Trophoblast cell (in vitro differentiated cells and primary cell): ENCODE results near the gene CXCL5.
A peak's percentile ranks its signal among the peaks of the same experiment; 100 is the strongest.

Experiments
- DNase-seq, 2 donors: peaks; one replicate each; pipeline ENCODE4 v3.0.0-alpha.2; 2016
- H2AFZ ChIP-seq: 2 replicates; pipeline ENCODE4 v1.6.1; 2013; ENCODE audit warnings: low read length, moderate library complexity, mild to moderate bottlenecking; ENCODE audit not compliant: insufficient read depth, poor library complexity
- H2AK5ac ChIP-seq: 2 replicates; pipeline ENCODE4 v1.6.1; 2013; ENCODE audit warnings: mild to moderate bottlenecking, low read length
- H2BK120ac ChIP-seq: 2 replicates; pipeline ENCODE4 v1.6.1; 2013; ENCODE audit warnings: low read length, mild to moderate bottlenecking, moderate library complexity; ENCODE audit not compliant: insufficient read depth, poor library complexity
- H2BK12ac ChIP-seq: 2 replicates; pipeline ENCODE4 v1.6.1; 2013; ENCODE audit warnings: mild to moderate bottlenecking, low read length, moderate library complexity
- H2BK5ac ChIP-seq: 2 replicates; pipeline ENCODE4 v1.6.1; 2013; ENCODE audit warnings: low read length, low read depth, moderate library complexity, mild to moderate bottlenecking; ENCODE audit not compliant: poor library complexity
- H3K14ac ChIP-seq: 2 replicates; pipeline ENCODE4 v1.6.1; 2013; ENCODE audit warnings: mild to moderate bottlenecking, low read length
- H3K18ac ChIP-seq: 2 replicates; pipeline ENCODE4 v1.6.1; 2013; ENCODE audit warnings: mild to moderate bottlenecking, low read length
- H3K23ac ChIP-seq: 2 replicates; pipeline ENCODE4 v1.6.1; 2013; ENCODE audit warnings: low read length
- H3K27ac ChIP-seq: 2 replicates; pipeline ENCODE4 v1.5.1; 2013; ENCODE audit warnings: low read depth, mild to moderate bottlenecking, inconsistent platforms, low read length, moderate library complexity
- H3K27me3 ChIP-seq: 2 replicates; pipeline ENCODE4 v1.6.1; 2013; ENCODE audit warnings: inconsistent platforms, mild to moderate bottlenecking, low read length, moderate library complexity; ENCODE audit not compliant: insufficient read depth
- H3K36me3 ChIP-seq, 2 experiments: 1 replicate in 1 of 2; 2 replicates in 1 of 2; pipeline ENCODE4 v1.6.1; 2013; ENCODE audit warnings: low read length in 2 of 2, mild to moderate bottlenecking in 2 of 2, moderate library complexity in 1 of 2; ENCODE audit not compliant: insufficient read depth in 2 of 2, control insufficient read depth in 1 of 2
- H3K4ac ChIP-seq: 2 replicates; pipeline ENCODE4 v1.6.1; 2013; ENCODE audit warnings: low read depth, mild to moderate bottlenecking, low read length, moderate library complexity
- H3K4me1 ChIP-seq, 2 experiments: 1 replicate in 1 of 2; 2 replicates in 1 of 2; pipeline ENCODE4 v1.6.1; 2013; ENCODE audit warnings: low read length in 2 of 2, mild to moderate bottlenecking in 2 of 2, moderate library complexity in 1 of 2; ENCODE audit not compliant: insufficient read depth in 2 of 2, control insufficient read depth in 1 of 2
- H3K4me2 ChIP-seq: 2 replicates; pipeline ENCODE4 v1.6.1; 2013; ENCODE audit warnings: inconsistent platforms, mild to moderate bottlenecking, low read length, moderate library complexity
- H3K4me3 ChIP-seq: 2 replicates; pipeline ENCODE4 v1.5.1; 2013; ENCODE audit warnings: mild to moderate bottlenecking, low read depth, low read length, inconsistent platforms
- H3K79me1 ChIP-seq: one replicate; pipeline ENCODE4 v1.6.1; 2013; ENCODE audit warnings: low read length
- H3K79me2 ChIP-seq: 2 replicates; pipeline ENCODE4 v1.6.1; 2013; ENCODE audit warnings: low read length, mild to moderate bottlenecking; ENCODE audit not compliant: control insufficient read depth, insufficient read depth, poor library complexity
- H3K9ac ChIP-seq: 2 replicates; pipeline ENCODE4 v1.6.1; 2013; ENCODE audit warnings: mild to moderate bottlenecking, low read length
- H3K9me3 ChIP-seq: 2 replicates; pipeline ENCODE4 v1.6.1; 2013; ENCODE audit warnings: low read depth, mild to moderate bottlenecking, control low read depth, inconsistent platforms, low read length; ENCODE audit not compliant: insufficient read depth
- H4K12ac ChIP-seq: 2 replicates; pipeline ENCODE4 v1.6.1; 2013; ENCODE audit warnings: low read depth, mild to moderate bottlenecking, low read length, moderate library complexity
- H4K8ac ChIP-seq: 2 replicates; pipeline ENCODE4 v1.6.1; 2013; ENCODE audit warnings: low read depth, mild to moderate bottlenecking, low read length, moderate library complexity
- H4K91ac ChIP-seq: one replicate; pipeline ENCODE4 v1.6.1; 2013; ENCODE audit warnings: low read depth, mild to moderate bottlenecking, low read length, moderate library complexity
- WGBS: extraction: QIAGEN DNeasy Blood & Tissue Kit; methylation state at CpG from one replicate; pipeline ENCODE4 v1.1.7; 2013; ENCODE audit warnings: missing lambda C conversion rate; ENCODE audit not compliant: insufficient read length, insufficient coverage; ENCODE audit errors: extremely low coverage; 5-methylcytosine and 5-hydroxymethylcytosine counted together

The CXCL5 gene

DNA sequence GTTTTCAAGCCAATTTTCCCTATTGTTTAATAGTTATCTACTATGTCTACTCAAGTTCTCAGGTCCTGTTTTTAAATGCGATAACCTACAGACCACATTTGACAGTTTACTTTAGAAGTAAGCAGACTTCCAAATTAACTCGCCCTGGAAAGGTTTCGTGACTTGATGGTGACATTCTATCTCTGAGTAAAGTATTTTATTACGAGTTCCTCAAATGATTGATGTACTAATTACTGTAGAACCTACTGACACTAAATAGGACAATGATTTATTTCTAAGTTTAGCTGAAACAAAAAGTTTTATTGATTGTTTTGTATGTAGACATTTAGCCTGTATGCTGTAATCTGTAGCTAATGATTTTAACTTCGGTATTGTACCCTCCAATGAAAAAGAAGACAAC is 8.5 kb downstream of the CXCL5 start:
- Histone ChIP-seq H2AK5ac (no peak overlapping the region), H3K9me3 (peaks cover 2% of the 10 kb centered on the region), H3K9ac (no peak overlapping the region), H3K79me2 (no peaks in the 10 kb centered on the region), H3K4me3 (no peak overlapping the region), H3K18ac (no peak overlapping the region), H3K4me1 (no peaks in the 10 kb centered on the region), H3K23ac (no peak overlapping the region), H3K36me3 (no peaks in the 10 kb centered on the region), H2BK12ac (no peak overlapping the region), H3K27ac (no peak overlapping the region), H3K27me3 (no peaks in the 10 kb centered on the region), H3K4ac (no peak overlapping the region), H2BK120ac (no peak overlapping the region), H3K79me1 (no peaks in the 10 kb centered on the region), H3K4me2 (no peak overlapping the region), H2BK5ac (no peak overlapping the region), H4K12ac (no peak overlapping the region), H2AFZ (no peak overlapping the region), H4K91ac (no peak overlapping the region), H3K14ac (no peak overlapping the region), H4K8ac (no peak overlapping the region)
- WGBS: no CpG with 5 or more reads among the region's 5 CpGs
- DNase-seq: no peak

DNA sequence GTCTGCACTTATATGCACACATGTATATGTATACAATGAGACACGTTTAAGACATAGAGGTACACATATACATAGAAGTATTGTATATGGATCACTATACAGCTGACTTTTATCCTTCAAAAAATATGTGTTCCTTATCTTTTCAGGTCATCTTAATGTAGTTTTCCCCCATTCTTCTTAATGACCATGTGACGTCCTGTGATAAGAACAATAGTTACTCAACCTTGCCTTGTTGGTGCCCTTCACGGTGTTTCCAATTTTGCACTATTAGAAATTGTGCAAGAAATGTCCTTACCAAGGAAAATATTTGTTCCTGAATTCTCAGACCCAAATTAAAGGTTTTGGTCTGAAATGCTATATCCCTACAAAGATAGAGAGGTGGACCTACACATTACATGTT is 9.4 kb downstream of the CXCL5 start:
- Histone ChIP-seq H4K91ac (no peak overlapping the region), H3K14ac (no peak overlapping the region), H2AK5ac (no peak overlapping the region), H3K4me3 (no peak overlapping the region), H3K27ac (no peak overlapping the region), H3K18ac (no peak overlapping the region), H2BK120ac (no peak overlapping the region), H3K79me1 (no peaks in the 10 kb centered on the region), H3K9me3 (peaks cover 2% of the 10 kb centered on the region), H2AFZ (no peak overlapping the region), H3K36me3 (no peaks in the 10 kb centered on the region), H3K4me2 (no peak overlapping the region), H4K8ac (no peak overlapping the region), H4K12ac (no peak overlapping the region), H3K27me3 (no peaks in the 10 kb centered on the region), H3K4ac (no peak overlapping the region), H2BK5ac (no peak overlapping the region), H3K9ac (no peak overlapping the region), H3K23ac (no peak overlapping the region), H3K4me1 (no peaks in the 10 kb centered on the region), H3K79me2 (no peaks in the 10 kb centered on the region), H2BK12ac (no peak overlapping the region)
- WGBS: no CpG with 5 or more reads among the region's 3 CpGs
- no peak for DNase-seq

DNA sequence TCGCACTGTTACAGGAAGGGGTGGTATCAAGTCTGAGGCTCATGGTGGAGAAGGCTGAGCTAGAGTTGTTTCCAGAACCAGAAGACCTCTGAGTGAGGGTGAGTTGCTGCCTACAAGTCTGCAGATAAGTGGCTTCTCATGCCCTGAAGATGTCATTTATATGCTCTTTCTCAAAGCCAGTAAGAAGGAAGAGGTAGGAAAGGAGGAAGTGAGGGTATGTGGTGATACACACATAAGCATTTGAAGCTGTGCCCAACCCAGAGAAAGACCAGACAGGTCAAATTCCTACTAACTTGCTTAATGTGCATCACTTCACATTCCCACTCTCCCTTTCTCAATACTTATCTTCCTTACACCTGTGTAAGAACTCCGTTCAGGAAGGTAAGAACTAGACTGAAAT is 10.4 kb downstream of the CXCL5 start, which contains the start of gene PPBP:
PPBP (minus strand) TSS at position 130 of the 400 bp plus-strand sequence; CDS start at position 43, 87 bp downstream.
- no peaks in the 10 kb centered on the region for H3K79me2 ChIP-seq
- no peak within 1 kb of the TSS for H2BK5ac ChIP-seq
- H2BK120ac ChIP-seq: no peak within 1 kb of the TSS
- DNase-seq: peak in 1 of 2 donors; percentile 4
- H3K4me1 ChIP-seq: no peaks in the 10 kb centered on the region
- no peaks in the 10 kb centered on the region for H3K36me3 ChIP-seq
- no CpG with 5 or more reads among the region's 2 CpGs for WGBS
- H3K23ac ChIP-seq: peak within 1 kb of the TSS; percentile 47
- H4K12ac ChIP-seq: no peak within 1 kb of the TSS
- no peaks in the 10 kb centered on the region for H3K27me3 ChIP-seq
- no peak within 1 kb of the TSS for H3K27ac ChIP-seq
- no peak within 1 kb of the TSS for H3K14ac ChIP-seq
- H3K4me2 ChIP-seq: no peak within 1 kb of the TSS
- H3K9me3 ChIP-seq: peaks cover 2% of the 10 kb centered on the region
- H4K91ac ChIP-seq: no peak within 1 kb of the TSS
- no peak within 1 kb of the TSS for H3K9ac ChIP-seq
- H3K4ac ChIP-seq: no peak within 1 kb of the TSS
- H3K4me3 ChIP-seq: no peak within 1 kb of the TSS
- no peak within 1 kb of the TSS for H2BK12ac ChIP-seq
- H4K8ac ChIP-seq: no peak within 1 kb of the TSS
- no peak within 1 kb of the TSS for H2AFZ ChIP-seq
- no peak within 1 kb of the TSS for H2AK5ac ChIP-seq
- no peaks in the 10 kb centered on the region for H3K79me1 ChIP-seq
- no peak within 1 kb of the TSS for H3K18ac ChIP-seq

DNA sequence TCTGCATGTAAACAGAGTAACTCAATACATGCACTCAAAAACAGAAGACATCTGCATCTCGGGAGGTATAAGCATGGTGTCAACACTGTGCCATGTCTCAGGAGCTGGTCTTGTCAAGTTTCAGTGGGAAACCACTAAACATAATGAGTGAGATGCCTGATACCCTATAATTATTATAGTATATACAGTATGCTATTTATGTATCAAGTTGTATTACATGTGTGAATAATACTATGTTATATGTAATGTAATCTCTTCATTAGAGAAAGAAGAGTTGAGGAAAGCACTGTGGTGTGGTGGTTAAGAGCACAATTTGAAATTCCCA is 13.0 kb downstream of the CXCL5 start:
- DNase-seq: no peak
- Histone ChIP-seq H3K36me3 (no peaks in the 10 kb centered on the region), H3K4me2 (no peak overlapping the region), H3K27ac (no peak overlapping the region), H3K4me3 (no peak overlapping the region), H3K23ac (no peak overlapping the region), H4K12ac (no peak overlapping the region), H4K8ac (no peak overlapping the region), H3K4ac (no peak overlapping the region), H2BK5ac (no peak overlapping the region), H2AK5ac (no peak overlapping the region), H3K9me3 (peaks cover 2% of the 10 kb centered on the region), H3K4me1 (no peaks in the 10 kb centered on the region), H2BK12ac (no peak overlapping the region), H4K91ac (no peak overlapping the region), H3K27me3 (no peaks in the 10 kb centered on the region), H3K79me2 (no peaks in the 10 kb centered on the region), H3K18ac (no peak overlapping the region), H2AFZ (no peak overlapping the region), H3K79me1 (no peaks in the 10 kb centered on the region), H3K14ac (no peak overlapping the region), H3K9ac (no peak overlapping the region), H2BK120ac (no peak overlapping the region)
- no CpG with 5 or more reads among the region's 1 CpG for WGBS
